ENCODE results near the gene GSTM4.
"Not testable (repeated sequence)": the region's sequence is repeated elsewhere in the genome, so short reads cannot be mapped to it uniquely, and the experiment has no call there.

GSTM4 gene

DNA sequence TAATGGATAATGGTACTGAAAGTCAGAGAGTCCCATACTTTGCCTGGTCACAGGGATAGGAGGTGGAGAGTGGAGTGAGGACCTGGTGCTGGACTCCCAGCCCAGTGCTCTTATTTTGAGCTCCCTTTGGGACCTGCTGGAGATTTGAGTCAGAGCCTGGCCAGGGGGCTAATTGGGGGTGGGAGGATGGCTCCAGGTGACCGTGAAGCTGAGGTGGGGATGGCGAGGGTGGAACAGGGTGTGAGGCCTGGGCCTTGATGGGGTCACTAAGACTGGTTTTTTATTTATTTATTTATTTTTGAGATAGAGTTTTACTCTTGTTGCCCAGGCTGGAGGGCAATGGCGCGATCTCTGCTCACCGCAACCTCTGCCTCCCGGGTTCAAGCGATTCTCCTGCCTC is 18.5 kb upstream of the GSTM4 start:
- DNase-seq (ENCODE audit: low read depth in 2 of 2): no peak

DNA sequence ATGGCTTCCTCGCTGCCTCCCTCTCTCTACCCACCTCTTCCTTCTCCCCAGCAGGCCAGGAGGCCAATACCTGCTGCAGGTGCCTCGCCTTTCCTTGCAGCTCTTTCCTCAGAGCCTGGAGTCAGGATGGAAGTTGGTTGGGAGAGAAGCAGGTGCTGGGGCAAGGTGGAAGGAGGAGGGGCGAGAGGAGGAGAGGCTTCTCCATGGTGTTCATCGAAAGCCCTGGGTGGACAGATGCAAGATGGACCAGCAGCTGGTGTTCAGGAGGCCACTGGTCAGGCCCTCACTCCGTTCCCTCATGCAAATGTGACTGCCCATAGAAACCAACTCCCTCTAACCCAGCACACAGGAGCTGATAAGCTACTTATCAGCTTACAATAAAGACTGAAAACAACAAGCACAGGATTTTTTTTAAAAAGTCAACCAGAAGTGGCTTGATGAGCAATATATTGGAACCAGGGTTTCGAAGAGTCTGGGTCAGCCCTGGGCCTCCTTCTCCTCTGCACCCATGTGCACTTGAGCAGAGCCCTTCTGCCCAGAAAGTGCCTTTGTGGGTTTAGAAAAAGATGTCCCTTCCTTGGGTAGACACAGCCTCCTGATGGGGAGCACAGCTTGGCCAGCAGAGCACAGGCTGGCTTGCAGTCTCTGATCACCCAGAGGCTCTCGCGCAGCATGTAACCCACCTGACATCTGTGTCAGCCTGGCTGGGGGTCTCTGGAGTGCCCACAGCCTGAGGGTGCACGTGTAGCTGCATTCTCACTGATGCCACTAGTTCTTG is 16.6 kb upstream of the GSTM4 start:
- no peak for DNase-seq (ENCODE audit: low read depth in 2 of 2)

DNA sequence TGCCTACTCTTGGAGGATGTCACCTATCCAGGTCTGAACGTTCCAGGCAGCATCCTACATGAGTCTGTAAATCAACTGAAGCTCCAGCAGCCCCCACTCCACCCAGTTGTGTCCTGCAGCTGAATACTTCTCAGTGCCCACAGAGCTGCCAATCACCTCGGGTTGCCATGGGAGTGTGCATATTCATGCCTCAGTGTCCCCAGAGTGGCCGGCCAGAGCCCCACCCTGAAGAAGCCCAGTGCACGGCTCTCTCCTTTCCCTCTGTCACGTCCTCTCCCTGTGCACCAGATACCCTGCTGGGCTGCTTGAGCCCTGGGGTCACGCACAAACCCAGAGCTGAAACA is 16.1 kb upstream of the GSTM4 start:
- DNase-seq (ENCODE audit: low read depth in 2 of 2): no peak

DNA sequence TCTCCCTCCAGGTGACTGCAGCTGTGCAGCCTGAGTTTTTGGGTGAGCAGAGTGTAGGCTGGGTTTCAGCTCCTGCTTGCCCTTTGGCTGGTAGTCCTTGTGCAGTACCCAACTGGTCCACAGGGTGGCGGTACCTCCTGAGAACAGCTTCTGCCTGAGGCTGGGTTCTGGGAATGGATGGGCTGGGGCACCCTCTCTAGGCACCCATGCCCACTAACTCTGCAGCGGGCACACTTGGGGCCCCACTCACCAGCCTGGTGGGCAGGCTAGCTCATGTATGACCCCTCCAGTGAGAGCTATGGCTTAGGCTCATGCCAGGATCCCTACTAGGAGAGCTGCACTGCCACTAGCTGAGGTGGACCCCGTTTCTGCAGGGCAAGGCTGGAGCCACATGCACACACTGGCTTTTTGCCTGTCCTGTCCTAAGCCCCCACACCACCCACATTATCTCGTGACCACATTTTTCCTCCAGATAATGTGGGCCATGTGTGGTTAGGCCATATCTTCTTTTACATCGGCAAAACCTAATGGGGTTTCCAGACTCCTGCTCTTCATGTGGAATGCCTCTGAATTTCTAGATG is 15.5 kb upstream of the GSTM4 start:
- peak; percentile 83 to 96 for DNase-seq (ENCODE audit: low read depth in 2 of 2)

DNA sequence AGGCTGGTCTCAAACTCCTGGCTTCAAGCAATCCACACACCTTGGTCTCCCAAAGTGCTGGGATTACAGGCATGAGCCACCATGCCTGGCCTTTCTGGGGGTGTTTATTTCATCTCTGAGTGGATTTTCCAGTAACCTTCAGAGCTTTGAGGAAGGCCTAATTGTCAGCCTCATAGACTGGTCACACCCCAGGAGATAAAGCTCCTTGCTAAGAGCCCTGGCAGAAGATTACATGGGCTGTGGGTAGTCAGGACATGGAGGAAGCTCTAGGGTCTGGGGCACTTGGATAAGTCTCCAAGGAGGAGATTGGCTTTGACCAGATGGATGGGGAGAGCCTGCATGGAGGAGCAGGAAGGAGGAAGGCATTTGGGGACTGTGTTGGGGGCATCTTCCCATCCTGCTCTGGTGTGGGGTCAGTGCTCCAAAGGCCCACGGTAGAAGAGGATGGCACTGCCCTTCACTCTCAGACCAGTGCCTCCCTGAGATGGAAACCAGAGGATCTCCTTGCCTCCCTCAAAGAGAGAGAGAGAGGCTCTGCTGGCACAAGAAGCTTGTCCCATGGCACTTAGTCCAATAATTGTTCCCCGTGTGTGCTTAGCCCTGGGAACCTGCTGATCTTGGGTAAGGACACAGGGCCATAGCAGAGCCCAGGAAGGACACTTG is 14.7 kb upstream of the GSTM4 start:
- DNase-seq (ENCODE audit: low read depth in 2 of 2): no peak

DNA sequence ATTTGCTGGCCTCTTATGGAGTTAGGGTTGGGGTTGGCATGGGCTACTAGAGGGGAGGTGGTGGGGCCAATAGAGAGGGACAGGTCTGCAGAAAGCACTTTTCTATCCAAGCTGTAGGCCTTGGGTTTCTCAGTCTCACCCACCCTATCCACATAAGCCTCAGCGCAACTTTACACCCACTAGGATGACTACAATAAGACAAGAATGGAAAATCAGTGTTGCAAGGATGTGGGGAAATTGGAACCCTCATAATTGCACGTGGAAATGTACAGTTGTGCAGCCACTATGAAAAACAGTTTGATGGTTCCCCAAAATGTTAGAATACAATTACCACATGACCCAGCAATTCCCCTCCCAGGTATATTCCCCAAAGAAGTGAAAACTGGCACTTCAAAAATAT is 14.0 kb upstream of the GSTM4 start:
- no peak for DNase-seq (ENCODE audit: low read depth in 2 of 2)

DNA sequence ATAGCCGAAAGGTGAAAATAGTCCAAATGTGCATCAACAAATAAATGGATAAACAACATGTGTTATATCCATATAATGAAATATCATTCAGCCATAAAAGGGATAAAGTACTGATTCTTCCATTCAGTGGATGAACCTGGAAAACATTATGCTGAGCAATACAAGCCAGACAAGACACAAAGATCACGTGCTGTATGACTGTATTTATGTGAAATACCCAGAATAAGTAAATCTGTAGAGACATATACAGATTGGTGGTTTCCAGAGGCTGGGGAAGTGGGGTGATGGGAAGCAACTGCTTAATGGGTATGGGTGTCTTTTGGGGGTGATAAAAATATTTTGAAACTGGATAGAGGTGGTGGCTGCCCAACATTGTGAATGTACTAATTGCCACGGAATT is 13.3 kb upstream of the GSTM4 start:
- no peak for DNase-seq (ENCODE audit: low read depth in 2 of 2)

DNA sequence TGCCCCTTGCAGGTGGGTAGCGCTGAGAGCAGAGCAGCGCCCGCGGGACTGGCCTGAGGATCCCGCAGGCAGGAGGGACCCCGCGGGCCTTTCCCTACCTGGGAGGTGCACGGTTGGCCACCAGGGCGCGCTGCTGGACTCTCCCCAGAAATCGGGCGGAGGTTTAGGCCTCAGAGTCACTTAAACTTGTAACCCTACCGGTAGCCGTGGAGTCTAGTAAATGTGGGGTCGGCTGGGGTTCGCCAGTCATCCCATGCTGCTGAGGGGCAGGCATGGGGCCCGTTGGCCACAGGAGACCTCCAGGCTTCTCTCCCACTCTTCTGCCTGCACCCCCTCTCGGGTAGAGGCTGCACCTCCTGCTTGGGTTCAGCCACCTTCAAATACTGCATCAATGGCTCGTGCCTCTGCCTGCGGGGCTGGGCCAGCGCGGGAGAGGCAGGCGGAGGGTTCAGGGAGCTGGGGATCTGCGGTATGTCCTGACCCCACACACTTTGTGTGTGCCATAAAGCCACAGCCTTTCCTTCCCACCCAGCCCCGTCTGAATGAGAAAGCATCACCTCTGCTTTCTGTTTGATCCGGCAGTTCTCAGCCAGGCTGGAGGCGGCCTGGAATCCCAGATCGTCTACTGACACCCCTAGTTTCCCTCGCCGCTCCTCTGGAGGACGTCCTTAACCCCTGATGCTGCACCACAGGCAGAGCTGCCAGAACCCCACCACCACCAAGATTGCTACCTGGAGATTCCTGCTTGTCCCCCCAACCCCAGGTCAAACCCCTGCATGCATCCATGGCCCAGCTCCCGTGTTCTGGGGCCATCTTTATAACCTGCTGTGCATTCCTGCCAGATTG is 12.3 kb upstream of the GSTM4 start:
- DNase-seq (ENCODE audit: low read depth in 2 of 2): peak; percentile 68 to 87

DNA sequence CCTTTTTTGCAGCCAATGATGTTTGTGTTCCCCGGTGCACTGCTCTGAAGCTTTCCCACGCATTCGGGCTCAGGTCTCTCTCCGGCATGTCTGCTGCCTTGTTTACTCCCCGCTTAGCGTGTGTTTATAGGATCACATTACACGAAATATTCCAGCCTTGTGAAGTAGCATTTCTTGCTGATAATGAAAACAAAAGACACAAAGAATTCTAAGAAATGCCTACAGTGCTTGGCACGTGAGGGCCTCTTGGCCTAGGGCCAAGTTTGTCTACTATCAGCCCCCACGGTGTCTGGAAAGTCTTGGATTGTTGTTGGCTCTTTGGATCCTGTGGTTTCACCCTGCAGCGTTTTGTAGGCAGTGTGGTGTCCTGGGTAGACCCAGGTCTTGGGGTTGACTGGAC is 11.2 kb upstream of the GSTM4 start:
- no peak for DNase-seq (ENCODE audit: low read depth in 2 of 2)

DNA sequence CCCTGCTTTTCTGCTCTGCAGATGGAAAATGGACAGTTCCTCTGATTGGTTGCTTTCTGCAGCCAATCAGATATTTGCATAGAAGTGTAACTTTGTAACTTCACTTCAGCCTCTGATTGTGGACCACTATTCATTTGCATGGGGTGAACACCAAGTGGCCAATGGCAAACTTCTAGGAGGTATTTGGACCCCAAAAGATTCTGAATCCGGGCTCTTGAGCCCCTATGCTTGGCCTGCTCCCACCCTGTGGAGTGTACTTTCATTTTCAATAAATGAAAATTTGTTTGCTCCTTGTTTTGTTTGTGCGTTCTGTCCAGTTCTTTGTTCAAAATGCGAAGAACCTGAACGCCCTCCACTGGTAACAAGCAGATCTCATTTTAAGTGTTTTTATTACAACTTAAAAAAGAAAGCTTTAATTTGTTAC is 6.4 kb upstream of the GSTM4 start:
- DNase-seq (ENCODE audit: low read depth in 2 of 2): no peak

DNA sequence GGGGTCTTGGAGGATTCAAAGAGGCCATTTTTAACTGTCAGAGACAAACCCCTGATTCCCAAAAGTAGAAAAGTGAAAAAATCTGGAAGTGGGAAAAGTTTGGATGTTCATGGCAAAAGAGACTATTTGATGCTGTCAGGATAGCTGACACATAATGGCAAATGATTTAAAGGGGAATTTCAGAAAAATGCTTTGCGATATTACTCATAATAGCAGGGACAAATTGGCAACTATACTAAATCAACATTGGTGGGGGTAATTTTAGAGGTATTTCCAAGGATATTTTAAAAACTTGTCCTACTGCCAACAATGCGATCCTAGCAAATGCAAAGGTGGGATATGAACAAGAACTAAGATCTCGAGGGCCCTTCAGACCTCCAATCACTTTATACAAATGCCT is 5.3 kb upstream of the GSTM4 start:
- DNase-seq (ENCODE audit: low read depth in 2 of 2): no peak

DNA sequence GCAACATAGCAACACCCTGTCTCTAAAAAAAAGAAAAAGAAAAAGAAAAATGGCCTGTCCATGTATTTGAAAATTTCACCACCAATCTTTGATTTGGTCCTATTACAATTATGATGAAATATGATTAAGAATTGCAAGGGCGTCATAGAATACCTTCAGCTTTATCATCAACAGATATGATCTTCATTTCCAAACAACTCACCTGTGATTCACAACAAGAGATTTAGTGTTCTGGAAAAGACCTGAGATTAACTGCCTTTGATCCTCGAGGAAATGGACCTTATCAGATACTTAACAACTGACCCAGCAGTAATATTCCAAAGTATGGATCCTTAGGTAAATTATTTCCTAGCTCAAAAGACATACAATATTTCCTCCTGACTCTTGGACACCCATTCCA is 3.5 kb upstream of the GSTM4 start:
- no peak for DNase-seq (ENCODE audit: low read depth in 2 of 2)

DNA sequence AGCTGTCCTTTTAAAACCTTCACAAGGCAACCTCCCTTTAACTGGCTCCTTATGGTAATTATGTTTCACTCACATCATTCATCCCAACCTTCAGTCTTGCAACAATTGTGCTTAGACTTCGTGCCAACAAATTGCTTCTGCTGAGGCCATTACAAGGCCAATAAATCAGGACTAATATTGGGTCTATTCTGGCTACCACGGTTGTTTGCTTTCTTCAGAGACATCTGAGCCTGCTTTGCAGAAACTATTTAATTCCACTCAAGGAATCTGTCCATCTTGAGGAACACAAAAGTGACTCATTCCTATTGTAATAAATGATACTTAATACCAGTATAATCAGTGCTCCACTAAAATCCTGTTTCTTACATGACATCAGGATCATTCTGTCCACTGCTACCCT is 2.6 kb upstream of the GSTM4 start:
- DNase-seq (ENCODE audit: low read depth in 2 of 2): no peak

DNA sequence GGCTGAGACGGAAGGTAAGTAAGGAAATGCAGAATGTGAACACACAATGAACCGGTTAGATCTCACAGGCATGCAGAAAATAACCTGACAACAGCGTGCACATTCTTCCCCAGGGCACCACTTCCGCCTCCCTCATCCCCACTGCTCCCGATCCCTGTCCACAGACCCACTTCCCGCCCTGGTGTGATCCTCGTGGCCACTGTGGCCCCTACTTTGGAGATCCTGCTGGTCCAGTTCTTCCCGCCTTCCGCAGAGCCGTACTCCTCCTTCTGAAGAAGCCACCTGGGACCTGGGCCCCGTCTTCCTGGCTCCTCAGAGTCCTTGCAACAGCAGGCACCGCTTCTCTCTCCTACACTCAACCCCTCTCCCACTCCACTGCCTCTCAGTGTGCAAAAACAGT is 1.4 kb upstream of the GSTM4 start:
- no peak for DNase-seq (ENCODE audit: low read depth in 2 of 2)

DNA sequence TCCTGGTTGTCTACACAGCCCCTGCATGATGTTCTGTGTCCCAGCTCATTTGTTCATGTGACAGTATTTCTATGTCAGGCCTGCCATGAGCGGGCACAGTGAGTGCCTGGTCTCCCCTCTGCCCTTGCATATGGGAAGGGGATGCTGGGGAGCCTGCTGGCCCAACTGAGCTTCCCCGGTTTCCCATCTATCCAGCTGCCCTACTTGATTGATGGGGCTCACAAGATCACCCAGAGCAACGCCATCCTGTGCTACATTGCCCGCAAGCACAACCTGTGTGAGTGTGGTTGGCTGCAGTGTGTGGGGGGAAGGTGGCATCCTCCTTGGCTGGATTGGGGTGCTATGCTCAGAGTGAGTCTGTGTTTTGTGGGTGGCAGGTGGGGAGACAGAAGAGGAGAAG is 1.5 kb downstream of the GSTM4 start:
- no peak for DNase-seq (ENCODE audit: low read depth in 2 of 2)

DNA sequence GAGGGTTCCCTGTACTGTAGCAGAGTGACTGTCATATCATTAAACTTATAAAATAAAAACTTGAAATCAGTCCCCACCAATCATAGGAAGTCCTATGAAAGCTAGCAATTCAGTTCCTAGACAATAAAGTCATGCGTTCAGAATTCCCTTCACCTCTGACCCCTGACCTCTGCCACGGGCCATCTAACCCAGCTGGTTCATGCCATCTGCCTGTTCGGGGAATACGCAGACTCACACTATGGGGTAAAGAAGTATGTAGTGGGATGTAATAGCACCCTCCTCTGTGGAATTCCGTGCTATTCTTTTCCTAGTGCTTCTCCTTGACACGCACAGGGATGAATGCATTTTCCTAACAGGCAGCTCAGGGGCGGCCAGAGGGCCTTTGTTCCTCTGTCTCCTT is 2.1 kb downstream of the GSTM4 start:
- no peak for DNase-seq (ENCODE audit: low read depth in 2 of 2)

DNA sequence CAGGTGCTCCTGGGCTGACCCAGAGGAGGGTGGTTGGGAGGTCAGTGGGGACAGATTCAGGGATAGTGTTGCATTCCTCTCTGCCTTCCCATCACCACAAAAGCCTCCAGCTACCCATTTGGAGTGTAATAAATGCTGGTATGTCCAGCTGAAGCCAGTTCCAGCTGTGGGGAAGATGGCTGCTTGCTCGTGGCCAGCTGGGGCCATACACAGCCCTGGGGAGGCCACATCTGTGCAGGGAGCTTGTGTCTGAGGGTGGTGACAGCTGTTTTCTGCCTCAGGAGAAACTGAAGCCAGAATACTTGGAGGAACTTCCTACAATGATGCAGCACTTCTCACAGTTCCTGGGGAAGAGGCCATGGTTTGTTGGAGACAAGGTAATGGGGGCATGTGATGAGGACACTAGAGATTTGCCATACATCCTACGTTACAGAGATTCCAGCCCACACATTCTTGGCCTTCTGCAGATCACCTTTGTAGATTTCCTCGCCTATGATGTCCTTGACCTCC is 2.7 kb downstream of the GSTM4 start:
- no peak for DNase-seq (ENCODE audit: low read depth in 2 of 2)

DNA sequence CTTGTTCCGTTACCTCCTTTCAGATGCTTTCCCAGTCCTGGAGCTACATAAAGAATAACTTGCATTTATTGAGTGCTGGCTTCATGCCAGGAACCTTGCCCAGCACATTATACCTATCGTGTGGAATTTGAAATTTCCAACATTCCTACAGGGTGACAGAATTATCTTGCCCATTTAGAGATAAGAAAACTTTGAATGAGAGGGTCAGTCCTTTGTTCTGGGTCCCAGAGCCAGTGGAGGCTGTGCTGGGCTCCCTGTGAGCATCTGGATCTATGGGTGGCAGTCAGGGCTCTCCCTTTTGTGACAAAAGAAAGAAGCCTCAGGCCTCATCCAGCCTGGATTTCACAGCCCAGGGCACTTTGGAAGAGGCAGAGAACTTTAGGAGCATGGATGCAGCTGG is 3.2 kb downstream of the GSTM4 start:
- DNase-seq (ENCODE audit: low read depth in 2 of 2): no peak

DNA sequence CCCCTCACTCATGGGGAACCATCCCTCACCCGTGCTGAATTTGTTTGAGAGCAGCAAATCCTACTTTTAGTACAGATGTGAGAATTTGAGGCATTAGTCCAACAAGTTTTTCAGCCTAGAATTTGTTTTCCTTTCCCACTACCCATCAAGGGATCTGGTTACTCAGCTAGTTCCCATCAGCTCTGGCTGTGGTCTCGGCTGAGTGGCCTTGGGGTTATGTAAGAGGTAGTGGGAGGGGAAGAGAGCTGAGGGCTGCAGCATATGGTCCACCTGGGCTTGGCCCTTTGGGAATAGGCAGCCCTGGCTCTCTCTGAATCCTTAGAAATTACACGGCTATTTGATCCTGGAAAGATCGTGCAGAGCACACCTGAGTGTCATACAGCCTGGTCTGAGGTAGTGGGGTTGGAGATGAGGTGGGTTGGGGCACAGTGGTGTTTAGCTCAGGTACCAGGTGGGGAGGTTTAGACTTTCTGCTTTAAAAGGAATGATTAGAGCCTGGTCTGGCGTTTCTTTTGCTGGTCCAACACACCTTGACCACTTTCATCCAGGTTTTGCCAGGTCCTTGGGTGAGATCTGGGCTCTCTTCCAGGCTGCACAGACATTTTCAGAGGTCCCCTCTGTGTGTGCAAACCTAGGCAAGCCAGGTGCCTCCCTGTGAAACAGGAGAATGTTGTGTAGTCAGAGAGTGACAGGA is 4.2 kb downstream of the GSTM4 start:
- DNase-seq (ENCODE audit: low read depth in 2 of 2): no peak

DNA sequence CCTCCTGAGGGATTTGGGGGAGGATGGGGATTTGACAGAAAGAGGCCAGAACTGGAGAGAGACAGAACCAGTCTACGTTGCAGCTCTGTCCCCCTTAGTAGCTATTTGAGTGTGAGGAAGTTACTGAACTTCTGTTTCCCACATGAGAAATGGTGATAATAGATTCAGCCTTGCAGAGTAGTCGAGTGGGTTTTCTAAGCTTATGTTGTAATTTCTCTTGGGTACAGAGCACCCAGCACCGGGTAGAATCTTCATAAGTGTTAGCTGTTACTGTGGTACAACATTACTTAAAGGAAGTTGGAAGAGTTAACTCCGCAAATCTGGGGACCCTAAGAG is 4.8 kb downstream of the GSTM4 start:
- not testable (repeated sequence) for DNase-seq (ENCODE audit: low read depth in 2 of 2)

DNA sequence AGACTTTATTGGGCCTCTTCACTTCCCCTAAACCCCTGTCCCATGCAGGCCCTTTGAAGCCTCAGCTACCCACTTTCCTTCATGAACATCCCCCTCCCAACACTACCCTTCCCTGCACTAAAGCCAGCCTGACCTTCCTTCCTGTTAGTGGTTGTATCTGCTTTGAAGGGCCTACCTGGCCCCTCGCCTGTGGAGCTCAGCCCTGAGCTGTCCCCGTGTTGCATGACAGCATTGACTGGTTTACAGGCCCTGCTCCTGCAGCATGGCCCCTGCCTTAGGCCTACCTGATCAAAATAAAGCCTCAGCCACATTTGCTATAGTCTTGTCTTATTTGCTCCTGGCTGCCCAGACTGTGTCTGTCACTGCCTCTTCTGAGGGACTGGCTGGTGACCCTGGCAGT is 5.5 kb downstream of the GSTM4 start:
- DNase-seq (ENCODE audit: low read depth in 2 of 2): no peak

DNA sequence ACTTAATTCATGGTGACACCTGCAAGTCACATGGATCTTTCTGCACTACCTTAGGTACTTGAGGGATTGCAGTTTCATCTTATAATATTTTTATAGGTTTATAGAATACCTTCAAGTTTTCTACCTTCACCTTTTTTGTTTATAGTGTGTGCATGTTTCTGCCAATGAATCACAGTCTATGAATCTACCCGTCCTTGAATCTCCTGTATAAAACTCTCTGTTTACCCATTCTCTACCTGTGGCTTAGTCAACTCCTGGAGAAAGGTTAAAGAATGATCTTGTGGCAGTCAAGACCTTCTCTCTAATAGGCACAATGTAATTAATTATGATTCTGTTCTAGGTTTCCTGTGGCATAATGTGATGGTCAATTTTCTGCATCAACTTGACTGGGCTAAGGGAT is 8.8 kb downstream of the GSTM4 start:
- no peak for DNase-seq (ENCODE audit: low read depth in 2 of 2)
